Esophagus muscularis mucosa (tissue), 4 donors: ENCODE results near the gene KIF3A. TPM values are rescaled to one million over a fixed set of nuclear protein-coding genes. Genes with fewer than 3 reads are reported as not detected.

Source experiments
- DNase-seq: peaks from one replicate; pipeline ENCODE4 v3.0.0-alpha.2; 2017; ENCODE audit errors: extremely low spot score
- H3K27ac ChIP-seq, 4 donors: fragments of 200-600 bp; sonication (generic); replicated peaks in 1 of 4; 1 replicate in 3 of 4; 2 replicates in 1 of 4; pipeline ENCODE4 v1.5.1; 2016 to 2019; ENCODE audit warnings: mild to moderate bottlenecking in 1 of 4
- H3K27me3 ChIP-seq, 4 donors: fragments of 200-600 bp; sonication (generic); one replicate each; pipeline versions ENCODE4 v1.5.1 to v1.6.0; 2016 to 2019
- H3K36me3 ChIP-seq, 4 donors: fragments of 200-600 bp; sonication (generic); one replicate each; pipeline ENCODE4 v1.5.1; 2016 to 2019
- H3K4me1 ChIP-seq, 4 donors: fragments of 200-600 bp; sonication (generic); one replicate each; pipeline ENCODE4 v1.5.1; 2016 to 2019
- H3K4me3 ChIP-seq, 4 donors: fragments of 200-600 bp; sonication (generic); 1 replicate in 2 of 4; 2 replicates in 2 of 4; pipeline ENCODE4 v1.5.1; 2016 to 2019; ENCODE audit warnings: mild to moderate bottlenecking in 4 of 4, moderate library complexity in 1 of 4
- H3K9me3 ChIP-seq, 4 donors: fragments of 200-600 bp; sonication (generic); 1 replicate in 3 of 4; 2 replicates in 1 of 4; pipeline ENCODE4 v1.5.1; 2016 to 2019
- CTCF ChIP-seq, 3 experiments: fragments of 200-600 bp in 2 of 3; fragments of 450-650 bp in 1 of 3; sonication (generic) in 2 of 3; IDR thresholded peaks; one replicate each; pipeline ENCODE4 v1.5.1; 2017 to 2019; ENCODE audit warnings: antibody characterized with exemption in 3 of 3, mild to moderate bottlenecking in 2 of 3, moderate library complexity in 1 of 3
- EP300 ChIP-seq: sonication (generic); formaldehyde crosslinking; IDR thresholded peaks from one replicate; pipeline ENCODE4 v1.6.1; 2017; ENCODE audit warnings: antibody characterized with exemption
- POLR2A ChIP-seq: fragments of 450-650 bp; IDR thresholded peaks from one replicate; pipeline ENCODE4 v1.6.1; 2017; ENCODE audit warnings: antibody characterized with exemption, moderate library complexity, mild to moderate bottlenecking, low read depth
- POLR2AphosphoS5 ChIP-seq, 2 donors: sonication (generic); formaldehyde crosslinking; IDR thresholded peaks; one replicate each; pipeline ENCODE4 v1.6.1; 2017; ENCODE audit warnings: antibody characterized with exemption in 2 of 2
- WGBS: methylation state at CpG from one replicate; pipeline ENCODE4 v1.1.5; 2018; 5-methylcytosine and 5-hydroxymethylcytosine counted together
- intact Hi-C: fragments of 100-400 bp; cut with DNase I; formaldehyde crosslinking; loops from one replicate; pipeline ENCODE4 v1.15.1; 2023
- total RNA-seq, 4 donors: library from RNA; depleted of rRNA; stranded (reverse); fragments of >200 nt; gene quantifications; one replicate each; pipeline versions ENCODE4 v1.1.0 to v1.2.1, GENCODE V29; 2016

KIF3A gene
- total RNA-seq, 4 donors from 2014 or later = 5.5 to 9.6 (median 8.3) TPM

GRCh38 chr5:132648355-132648754 is 89.0 kb downstream of the KIF3A start:
- no peaks in the 10 kb centered on the region for H3K4me1 ChIP-seq
- TF ChIP-seq CTCF (IDR thresholded peaks at IDR 0.05) = no peak
- no peak for TF ChIP-seq EP300
- TF ChIP-seq POLR2A = no peak
- TF ChIP-seq POLR2AphosphoS5 (IDR thresholded peaks at IDR 0.05) = no peak
- H3K36me3 ChIP-seq = peaks cover under 1 to 13% (median 5%) of the 10 kb centered on the region in 4 donors
- no peak for DNase-seq
- H3K27ac ChIP-seq = no peak overlapping the region
- intact Hi-C loops = no loop called here
- no peak overlapping the region for H3K4me3 ChIP-seq
- H3K27me3 ChIP-seq = peaks cover 0 to 2% (median 0%) of the 10 kb centered on the region in 4 donors
- WGBS = 92% methylated on average over 1 of the region's 1 CpG
- peaks cover 0 to 15% (median 0%) of the 10 kb centered on the region in 4 donors for H3K9me3 ChIP-seq

- Histone ChIP-seq H3K4me3 (no peak overlapping the region), H3K9me3 (peaks cover 0 to 15% (median 0%) of the 10 kb centered on the region in 4 donors), H3K36me3 (peaks cover 9 to 21% (median 14%) of the 10 kb centered on the region in 4 donors), H3K27me3 (no peaks in the 10 kb centered on the region), H3K27ac (no peak overlapping the region), H3K4me1 (no peaks in the 10 kb centered on the region)
- no peak for TF ChIP-seq EP300
- no peak for TF ChIP-seq CTCF (IDR thresholded peaks at IDR 0.05)
- TF ChIP-seq POLR2A = no peak
- TF ChIP-seq POLR2AphosphoS5 (IDR thresholded peaks at IDR 0.05) = no peak
- WGBS = 100% methylated on average over 2 of the region's 2 CpGs
- intact Hi-C loops = no loop called here
- DNase-seq = no peak
Observed at GRCh38 chr5:132647473-132647872, 89.9 kb downstream of the KIF3A start.

- Histone ChIP-seq H3K9me3 (peaks cover 0 to 15% (median 0%) of the 10 kb centered on the region in 4 donors), H3K27me3 (no peaks in the 10 kb centered on the region), H3K36me3 (peaks cover 10 to 29% (median 21%) of the 10 kb centered on the region in 4 donors), H3K4me1 (no peaks in the 10 kb centered on the region), H3K4me3 (no peak overlapping the region), H3K27ac (no peak overlapping the region)
- no peak for TF ChIP-seq CTCF (IDR thresholded peaks at IDR 0.05)
- TF ChIP-seq POLR2A = no peak
- TF ChIP-seq EP300 = no peak
- TF ChIP-seq POLR2AphosphoS5 (IDR thresholded peaks at IDR 0.05) = no peak
- intact Hi-C loops = no loop called here
- peak; percentile 80 for DNase-seq
- WGBS = 93% methylated on average over 11 of the region's 11 CpGs
Observed at GRCh38 chr5:132646583-132647266, 90.6 kb downstream of the KIF3A start.

- H3K9me3 ChIP-seq = peaks cover 0 to 15% (median 0%) of the 10 kb centered on the region in 4 donors
- no peaks in the 10 kb centered on the region for H3K27me3 ChIP-seq
- no peak overlapping the region for H3K4me3 ChIP-seq
- intact Hi-C loops = no loop called here
- no peak for TF ChIP-seq POLR2AphosphoS5 (IDR thresholded peaks at IDR 0.05)
- TF ChIP-seq CTCF (IDR thresholded peaks at IDR 0.05) = no peak
- TF ChIP-seq POLR2A = no peak
- no peak for TF ChIP-seq EP300
- H3K4me1 ChIP-seq = no peaks in the 10 kb centered on the region
- H3K36me3 ChIP-seq = peaks cover 28 to 54% (median 46%) of the 10 kb centered on the region in 4 donors
- no peak for DNase-seq
- no peak overlapping the region for H3K27ac ChIP-seq
Observed at GRCh38 chr5:132644177-132644576, 93.2 kb downstream of the KIF3A start.

Other genes starting within 250 kb of the KIF3A start
- 100 to 1,000 TPM in 1 of 4 donors, 10 to 100 TPM in 3; 20.6 to 289 (median 29.6) TPM for gene IRF1, start 246.8 kb downstream of the KIF3A start, total RNA-seq
- gene IL5, start 194.0 kb downstream of the KIF3A start, total RNA-seq = not detected
- gene RAD50, start 180.6 kb downstream of the KIF3A start, total RNA-seq = 10 to 100 TPM; 24.0 to 39.9 (median 29.3) TPM
- not detected for gene IL13, start 79.4 kb downstream of the KIF3A start, total RNA-seq
- not detected for gene IL4, start 63.6 kb downstream of the KIF3A start, total RNA-seq
- under 1 TPM in 1 of 4 donors, not detected in 3; 0.39 TPM for gene CCNI2, start 9.9 kb upstream of the KIF3A start, total RNA-seq
- gene SEPTIN8, start 39.7 kb upstream of the KIF3A start, total RNA-seq = 10 to 100 TPM; 26.7 to 42.8 (median 36.9) TPM
- gene SOWAHA, start 75.8 kb upstream of the KIF3A start, total RNA-seq = under 1 TPM; 0.06 to 0.83 (median 0.15) TPM
- gene SHROOM1, start 93.1 kb upstream of the KIF3A start, total RNA-seq = 10 to 100 TPM in 3 of 4 donors, 1 to 10 TPM in 1; 4.5 to 21.2 (median 13.1) TPM
- gene GDF9, start 128.9 kb upstream of the KIF3A start, total RNA-seq = 1 to 10 TPM in 1 of 4 donors, under 1 TPM in 2, not detected in 1; under 0.01 to 1.4 (median 0.23) TPM
- gene UQCRQ, start 129.1 kb upstream of the KIF3A start, total RNA-seq = 100 to 1,000 TPM; 113 to 184 (median 126) TPM
- 1 to 10 TPM in 1 of 4 donors, under 1 TPM in 2, not detected in 1; 0.23 to 1.2 (median 0.26) TPM for gene LEAP2, start 136.1 kb upstream of the KIF3A start, total RNA-seq
- 10 to 100 TPM; 56.1 to 74.1 (median 63.0) TPM for gene AFF4, start 226.1 kb upstream of the KIF3A start, total RNA-seq